Measurements from ENCODE around the gene CELF2.

DNA sequence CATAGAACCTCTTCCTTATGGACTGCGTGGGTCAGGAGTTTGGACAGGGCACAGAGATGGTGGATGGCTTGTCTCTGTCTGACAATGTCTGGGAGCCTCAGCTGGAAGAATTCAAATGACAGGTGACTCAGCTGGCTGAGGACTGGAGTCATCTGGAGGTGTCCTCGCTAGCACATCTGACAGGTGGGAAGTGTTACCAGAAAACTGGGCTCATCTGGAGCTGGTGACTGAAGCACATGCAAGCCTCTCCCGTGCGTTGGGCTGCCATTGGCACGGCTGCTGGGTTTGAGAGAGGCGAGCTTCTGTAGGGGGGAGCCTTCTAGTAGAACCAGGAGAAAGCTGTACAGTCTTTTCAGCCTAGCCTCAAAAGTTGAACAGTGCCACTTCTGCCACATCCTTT lies 71.0 kb downstream of the CELF2 start:
- TF ChIP-seq, protein P1, sequence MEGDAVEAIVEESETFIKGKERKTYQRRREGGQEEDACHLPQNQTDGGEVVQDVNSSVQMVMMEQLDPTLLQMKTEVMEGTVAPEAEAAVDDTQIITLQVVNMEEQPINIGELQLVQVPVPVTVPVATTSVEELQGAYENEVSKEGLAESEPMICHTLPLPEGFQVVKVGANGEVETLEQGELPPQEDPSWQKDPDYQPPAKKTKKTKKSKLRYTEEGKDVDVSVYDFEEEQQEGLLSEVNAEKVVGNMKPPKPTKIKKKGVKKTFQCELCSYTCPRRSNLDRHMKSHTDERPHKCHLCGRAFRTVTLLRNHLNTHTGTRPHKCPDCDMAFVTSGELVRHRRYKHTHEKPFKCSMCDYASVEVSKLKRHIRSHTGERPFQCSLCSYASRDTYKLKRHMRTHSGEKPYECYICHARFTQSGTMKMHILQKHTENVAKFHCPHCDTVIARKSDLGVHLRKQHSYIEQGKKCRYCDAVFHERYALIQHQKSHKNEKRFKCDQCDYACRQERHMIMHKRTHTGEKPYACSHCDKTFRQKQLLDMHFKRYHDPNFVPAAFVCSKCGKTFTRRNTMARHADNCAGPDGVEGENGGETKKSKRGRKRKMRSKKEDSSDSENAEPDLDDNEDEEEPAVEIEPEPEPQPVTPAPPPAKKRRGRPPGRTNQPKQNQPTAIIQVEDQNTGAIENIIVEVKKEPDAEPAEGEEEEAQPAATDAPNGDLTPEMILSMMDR (IDR thresholded peaks at IDR 0.05) = no peak
- TF ChIP-seq POLR2A (IDR thresholded peaks at IDR 0.05) (no peak), POLR2AphosphoS5 (IDR thresholded peaks at IDR 0.05) (no peak), EP300 (IDR thresholded peaks at IDR 0.05) (no peak)
